GM12891 (cell line): ENCODE data around the gene MTSS2.

Source experiments
- PAX5 ChIP-seq: IDR thresholded peaks from 2 replicates; pipeline ENCODE4 v1.6.1; 2011; ENCODE audit warnings: low read length, moderate library complexity, mild to moderate bottlenecking; ENCODE audit not compliant: insufficient read depth, severe bottlenecking
- POLR2A ChIP-seq: IDR thresholded peaks from 2 replicates; pipeline ENCODE4 v1.6.1; 2011; ENCODE audit warnings: low read depth, low read length, control low read depth
- POLR2AphosphoS5 ChIP-seq: IDR thresholded peaks from 2 replicates; pipeline ENCODE4 v1.6.1; 2011; ENCODE audit warnings: low read depth, low read length, control low read depth
- POU2F2 ChIP-seq: IDR thresholded peaks from 2 replicates; pipeline ENCODE4 v1.6.1; 2011; ENCODE audit warnings: low read depth, mild to moderate bottlenecking, control low read depth, low read length, moderate library complexity
- SPI1 ChIP-seq: IDR thresholded peaks from 2 replicates; pipeline ENCODE4 v1.6.1; 2011; ENCODE audit warnings: low read depth, low read length, control low read depth
- TAF1 ChIP-seq: IDR thresholded peaks from 2 replicates; pipeline ENCODE4 v1.6.1; 2011; ENCODE audit warnings: low read depth, low read length, control low read depth

GRCh38 chr16:70661918-70662641, 23.8 kb downstream of the MTSS2 start:
- TF ChIP-seq POLR2A (no peak), POLR2AphosphoS5 (no peak), POU2F2 (no peak), SPI1 (no peak), TAF1 (no peak), PAX5 (no peak)
